ENCODE measurements around the gene RNF41.

DNA sequence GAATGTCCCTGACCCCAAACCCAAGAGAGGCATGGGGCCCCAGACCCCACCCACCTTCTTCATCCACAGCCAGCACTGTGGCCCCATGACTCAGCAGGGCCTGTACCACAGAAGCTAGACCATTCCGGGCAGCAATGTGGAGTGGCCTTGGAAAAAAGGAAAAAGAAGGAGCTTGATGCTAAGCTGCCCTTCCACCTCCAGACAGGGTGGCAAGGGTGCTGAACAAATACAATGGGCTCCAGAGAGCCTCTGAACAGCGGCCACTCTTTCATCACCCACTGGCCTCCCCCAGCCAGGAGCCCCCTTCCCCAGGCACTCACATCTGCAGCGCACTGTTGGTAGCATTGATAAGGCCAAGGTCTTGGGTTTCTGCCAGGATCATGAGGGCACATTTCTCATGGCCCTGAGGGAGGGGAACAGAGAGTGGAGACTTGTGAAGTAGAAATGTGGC lies 22.0 kb upstream of the RNF41 start:
- TF ChIP-seq CTCF (IDR thresholded peaks at IDR 0.05; ENCODE audit: insufficient read depth, low read length, poor library complexity, severe bottlenecking) (no peak), EZH2phosphoT487 (conservative IDR thresholded peaks at IDR 0.05; ENCODE audit: low read length) (no peak)

Data from SU-DHL-6 (cell line).